Ishikawa (cell line): ENCODE measurements around the gene FAM53B.

ENCODE experiments used
- CEBPB ChIP-seq: IDR thresholded peaks from 2 replicates; pipeline ENCODE4 v1.6.1; 2012
- EGR1 ChIP-seq: IDR thresholded peaks from 2 replicates; pipeline ENCODE4 v1.6.1; 2012
- EP300 ChIP-seq: IDR thresholded peaks from 2 replicates; pipeline ENCODE4 v1.6.1; 2012; ENCODE audit warnings: borderline replicate concordance
- FOXM1 ChIP-seq: IDR thresholded peaks from 2 replicates; pipeline ENCODE4 v1.6.1; 2012; ENCODE audit warnings: low read depth, borderline replicate concordance
- MAX ChIP-seq: IDR thresholded peaks from 2 replicates; pipeline ENCODE4 v1.6.1; 2012
- RAD21 ChIP-seq: IDR thresholded peaks from 2 replicates; pipeline ENCODE4 v1.6.1; 2012; ENCODE audit warnings: low read depth
- REST ChIP-seq: IDR thresholded peaks from 2 replicates; pipeline ENCODE4 v1.6.1; 2012; ENCODE audit warnings: low read depth, mild to moderate bottlenecking
- TAF1 ChIP-seq: IDR thresholded peaks from 2 replicates; pipeline ENCODE4 v1.6.1; 2012; ENCODE audit warnings: low read depth, mild to moderate bottlenecking
- TEAD4 ChIP-seq: IDR thresholded peaks from 2 replicates; pipeline ENCODE4 v1.6.1; 2012
- USF1 ChIP-seq: IDR thresholded peaks from 2 replicates; pipeline ENCODE4 v1.6.1; 2012
- ZBTB7A ChIP-seq: IDR thresholded peaks from 2 replicates; pipeline ENCODE4 v1.6.1; 2012; ENCODE audit warnings: low read depth

- TF ChIP-seq FOXM1 (no peak), MAX (no peak), TAF1 (no peak), RAD21 (no peak), REST (no peak), EP300 (no peak), ZBTB7A (no peak), TEAD4 (no peak), USF1 (no peak), CEBPB (no peak), EGR1 (no peak)
Measured at GRCh38 chr10:124725171-124725631, 19.0 kb downstream of the FAM53B start.
